Brain microvascular endothelial cell (primary cell): ENCODE data around the gene IQCF2.
A peak's percentile ranks its signal among the peaks of the same experiment; 100 is the strongest.

Experiments
- DNase-seq: peaks from one replicate; pipeline ENCODE4 v3.0.0-alpha.2; 2020
- H3K27ac ChIP-seq: fragments of 250-450 bp; sonication (Bioruptor Pico); 2 replicates; pipeline ENCODE4 v1.5.1; 2020; ENCODE audit warnings: mild to moderate bottlenecking, moderate library complexity
- H3K27me3 ChIP-seq: fragments of 250-450 bp; sonication (Bioruptor Pico); replicated peaks from 2 replicates; pipeline ENCODE4 v1.5.1; 2020; ENCODE audit warnings: mild to moderate bottlenecking
- H3K36me3 ChIP-seq: fragments of 250-450 bp; sonication (Bioruptor Pico); replicated peaks from 2 replicates; pipeline ENCODE4 v1.5.1; 2020; ENCODE audit warnings: mild to moderate bottlenecking
- H3K4me3 ChIP-seq: 2 replicates; pipeline ENCODE4 v1.5.1; 2011; ENCODE audit warnings: low read depth, mild to moderate bottlenecking, control low read depth, low read length, moderate library complexity
- CTCF ChIP-seq: IDR thresholded peaks from 2 replicates; pipeline ENCODE4 v1.5.1; 2011; ENCODE audit warnings: low read depth, mild to moderate bottlenecking, moderate library complexity, low read length, control low read depth, inconsistent platforms; ENCODE audit errors: missing control alignments
- in situ Hi-C: cut with HindIII; loops from 2 replicates; pipeline ENCODE4 v1.10.0; 2017; ENCODE audit warnings: low sequenced_read_pairs, low pct_ligation_motif_present

The IQCF2 gene

GRCh38 chr3:51873876-51874275, 12.5 kb downstream of the IQCF2 start:
- no peaks in the 10 kb centered on the region for H3K27me3 ChIP-seq
- no peak for TF ChIP-seq CTCF

GRCh38 chr3:51874411-51874810, 13.0 kb downstream of the IQCF2 start:
- no peaks in the 10 kb centered on the region for H3K27me3 ChIP-seq
- no peak for DNase-seq
- H3K36me3 ChIP-seq: no peaks in the 10 kb centered on the region
- no peak for TF ChIP-seq CTCF
- no peak overlapping the region for H3K4me3 ChIP-seq
- H3K27ac ChIP-seq: no peak overlapping the region
- in situ Hi-C loops: no loop called here

More at GRCh38 chr3:51873876-51874275, 12.5 kb downstream of the IQCF2 start:
- no peak for DNase-seq
- no peak overlapping the region for H3K27ac ChIP-seq
- in situ Hi-C loops: no loop called here
- H3K4me3 ChIP-seq: no peak overlapping the region
- H3K36me3 ChIP-seq: no peaks in the 10 kb centered on the region

GRCh38 chr3:51874889-51875288, 13.5 kb downstream of the IQCF2 start:
- in situ Hi-C loops: no loop called here
- H3K27ac ChIP-seq: no peak overlapping the region
- DNase-seq: no peak
- no peaks in the 10 kb centered on the region for H3K27me3 ChIP-seq
- TF ChIP-seq CTCF: no peak
- H3K36me3 ChIP-seq: no peaks in the 10 kb centered on the region
- H3K4me3 ChIP-seq: no peak overlapping the region

GRCh38 chr3:51875501-51875900, 14.1 kb downstream of the IQCF2 start, which contains the start of gene IQCF5:
TSS of gene IQCF5 (minus strand) at chr3:51875601. CDS start at chr3:51875531, 70 bp downstream.
- H3K27ac ChIP-seq: no peak within 1 kb of the TSS
- H3K27me3 ChIP-seq: no peaks in the 10 kb centered on the region
- in situ Hi-C loops: no loop called here
- no peak within 1 kb of the TSS for H3K4me3 ChIP-seq
- no peaks in the 10 kb centered on the region for H3K36me3 ChIP-seq
- no peak for TF ChIP-seq CTCF
- DNase-seq: no peak

- no peak for DNase-seq
- TF ChIP-seq CTCF: no peak
- Histone ChIP-seq H3K27ac (no peak overlapping the region), H3K36me3 (no peaks in the 10 kb centered on the region), H3K4me3 (no peak overlapping the region), H3K27me3 (no peaks in the 10 kb centered on the region)
- in situ Hi-C loops: no loop called here
Measured at GRCh38 chr3:51876186-51876585, 14.8 kb downstream of the IQCF2 start.

GRCh38 chr3:51879937-51880336, 18.5 kb downstream of the IQCF2 start:
- Histone ChIP-seq H3K27ac (no peak overlapping the region), H3K4me3 (no peak overlapping the region), H3K27me3 (no peaks in the 10 kb centered on the region), H3K36me3 (no peaks in the 10 kb centered on the region)
- DNase-seq: peak; percentile 6
- in situ Hi-C loops: no loop called here
- TF ChIP-seq CTCF: no peak
